Hematopoietic multipotent progenitor cell treated with erythropoietin and hydrocortisone succinate and interleukin-3 and kit ligand, for 4 days (in vitro differentiated cells): ENCODE data around the gene PALLD.

ENCODE experiments used
- DNase-seq: peaks from one replicate; pipeline ENCODE4 v3.0.0-alpha.2; 2015

PALLD gene

DNA sequence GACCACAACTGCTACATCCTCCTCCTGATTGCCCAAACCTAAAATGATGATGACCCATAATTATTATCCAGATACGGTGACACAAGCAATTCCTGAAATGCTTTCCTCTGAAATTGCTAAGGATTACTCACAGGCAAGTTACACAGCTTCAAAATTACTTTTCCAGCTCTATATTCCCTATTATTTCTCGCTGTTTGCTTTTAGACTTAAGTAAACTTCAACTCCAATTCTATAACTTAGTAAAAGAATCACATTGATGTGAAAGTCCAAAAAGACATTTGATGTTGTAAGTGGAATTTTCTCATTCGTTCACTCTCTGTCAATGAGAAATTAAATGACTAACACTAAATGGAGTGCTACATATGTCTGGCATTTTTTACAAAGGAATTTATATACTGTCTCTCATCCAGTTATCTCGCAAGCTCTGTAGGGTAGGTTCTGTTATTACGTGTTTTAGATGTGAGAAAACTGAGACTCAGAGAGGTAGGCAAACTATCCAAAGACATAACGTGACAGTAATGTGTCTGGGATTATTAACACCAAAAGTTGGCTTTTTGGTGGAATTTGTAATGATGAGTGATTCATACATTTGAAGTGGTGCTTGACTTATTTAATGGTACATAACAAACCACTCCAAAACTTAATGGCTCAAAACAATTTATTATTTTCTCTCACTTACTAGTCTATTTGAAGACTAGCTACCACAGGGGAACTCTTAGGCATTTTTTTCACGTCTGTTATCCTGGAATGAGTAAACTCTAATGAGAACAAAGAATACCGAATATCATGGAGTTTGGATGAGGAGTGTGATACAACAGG, 31.5 kb downstream of the PALLD start:
- no peak for DNase-seq

DNA sequence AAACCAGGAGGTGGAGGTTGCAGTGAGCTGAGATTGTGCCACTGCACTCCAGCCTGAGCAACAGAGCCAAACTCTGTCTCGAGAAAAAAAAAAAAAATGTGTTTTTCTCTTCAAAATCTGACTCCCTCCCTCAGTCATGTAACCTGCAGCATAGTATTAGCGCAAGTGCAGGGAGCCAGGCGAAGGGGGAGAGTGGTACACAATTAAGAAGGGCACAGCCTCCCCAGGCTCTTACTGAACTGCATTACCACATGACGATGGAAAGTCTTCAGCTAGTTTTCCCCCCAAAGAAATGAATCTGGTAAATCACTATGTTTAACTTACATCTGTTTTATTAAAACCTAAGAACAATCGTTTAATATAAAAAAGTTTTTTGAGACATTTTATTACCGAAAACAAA, 32.4 kb downstream of the PALLD start:
- DNase-seq: no peak

DNA sequence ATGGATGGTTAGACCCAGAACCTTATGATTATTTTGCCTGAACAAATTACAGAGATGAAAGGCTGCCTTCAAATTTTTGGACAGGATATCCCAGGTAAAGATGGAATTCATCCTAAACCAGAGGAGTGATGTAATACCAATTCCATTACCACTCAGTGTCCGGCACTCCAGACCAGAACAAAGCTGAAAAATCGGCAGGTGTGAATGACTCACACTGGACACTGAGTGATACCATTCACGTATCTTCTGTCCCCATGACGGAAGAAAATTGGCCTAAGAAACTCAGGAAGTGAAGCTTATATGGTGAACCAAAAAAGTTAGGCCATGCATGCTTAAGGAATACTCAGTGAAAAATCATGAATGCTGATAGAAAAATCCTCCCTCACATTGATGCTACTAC, 34.5 kb downstream of the PALLD start:
- no peak for DNase-seq

GRCh38 chr4:168534535-168534934, 37.7 kb downstream of the PALLD start:
- DNase-seq: no peak

- DNase-seq: no peak
Measured at GRCh38 chr4:168535689-168536088, 38.8 kb downstream of the PALLD start.

- no peak for DNase-seq
Measured at GRCh38 chr4:168536448-168536847, 39.6 kb downstream of the PALLD start.

- no peak for DNase-seq
Measured at GRCh38 chr4:168537086-168537485, 40.2 kb downstream of the PALLD start.

DNA sequence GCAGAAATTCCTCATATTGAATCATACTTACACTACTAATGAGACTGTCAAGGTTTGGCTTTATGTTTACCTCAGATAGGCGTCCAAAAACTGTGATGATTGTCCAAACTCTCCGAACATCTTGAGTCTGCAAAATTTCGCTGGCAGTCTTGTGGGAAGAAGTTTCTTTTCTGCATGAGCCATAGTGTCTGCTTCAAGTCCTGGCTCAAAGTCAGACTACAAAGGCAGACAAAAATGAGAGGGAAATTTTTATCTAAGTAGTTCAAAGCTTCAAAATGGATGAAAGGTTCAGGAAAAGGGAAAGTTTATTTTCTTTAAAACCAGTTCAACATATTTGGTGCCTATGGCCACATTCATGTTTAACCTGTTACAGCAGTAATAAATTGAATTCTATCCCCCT, 40.7 kb downstream of the PALLD start:
- no peak for DNase-seq

DNA sequence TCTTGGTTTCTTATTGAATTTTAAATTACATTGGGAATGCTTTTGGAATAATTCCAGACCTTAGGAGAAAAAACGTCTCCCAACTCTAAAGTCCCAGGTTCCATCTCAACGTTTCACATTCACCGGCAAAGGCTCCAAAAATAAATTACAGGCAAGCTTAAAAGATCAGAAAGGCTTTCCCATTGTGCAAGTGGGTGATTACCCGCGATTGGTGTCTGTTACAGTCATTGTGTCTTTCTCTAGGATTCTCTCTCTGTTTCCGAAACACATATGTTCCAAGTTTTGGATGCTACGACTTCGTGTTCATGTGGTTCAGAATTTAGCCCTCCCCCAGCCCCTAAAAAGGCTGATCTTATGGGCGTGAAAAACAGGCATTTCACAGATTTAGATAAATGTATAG, 41.8 kb downstream of the PALLD start:
- DNase-seq: no peak

GRCh38 chr4:168540086-168540485, 43.2 kb downstream of the PALLD start:
- DNase-seq: no peak

GRCh38 chr4:168540503-168541265, 43.8 kb downstream of the PALLD start:
- no peak for DNase-seq

DNA sequence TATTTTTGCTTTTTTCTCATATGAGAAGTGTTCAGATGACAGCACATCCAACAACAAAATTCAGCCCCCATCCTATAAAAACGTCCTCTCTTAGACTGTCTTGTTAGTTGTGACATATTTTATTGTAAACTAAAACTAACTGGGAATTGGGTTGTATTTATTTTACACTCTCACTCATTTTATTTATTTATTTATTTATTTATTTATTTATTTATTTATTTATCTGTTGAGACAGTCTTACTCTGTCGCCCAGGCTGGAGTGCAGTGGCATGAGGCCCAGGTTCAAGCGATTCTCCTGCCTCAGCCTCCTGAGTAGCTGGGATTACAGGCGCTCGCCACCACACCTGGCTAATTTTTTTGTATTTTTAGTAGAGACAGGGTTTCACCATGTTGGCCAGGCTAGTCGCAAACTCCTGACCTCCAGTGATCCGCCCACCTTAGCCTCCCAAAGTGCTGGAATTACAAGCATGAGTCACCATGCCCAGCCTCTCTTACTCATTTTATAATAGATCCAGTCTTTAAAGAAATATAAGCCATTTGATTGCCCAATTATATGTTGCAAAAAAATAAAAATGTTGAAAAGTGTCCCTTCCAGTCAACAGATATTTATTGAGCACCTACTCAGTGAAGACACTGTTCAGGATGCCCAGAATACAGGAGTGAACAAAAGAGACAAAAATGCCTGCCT, 44.6 kb downstream of the PALLD start:
- no peak for DNase-seq

DNA sequence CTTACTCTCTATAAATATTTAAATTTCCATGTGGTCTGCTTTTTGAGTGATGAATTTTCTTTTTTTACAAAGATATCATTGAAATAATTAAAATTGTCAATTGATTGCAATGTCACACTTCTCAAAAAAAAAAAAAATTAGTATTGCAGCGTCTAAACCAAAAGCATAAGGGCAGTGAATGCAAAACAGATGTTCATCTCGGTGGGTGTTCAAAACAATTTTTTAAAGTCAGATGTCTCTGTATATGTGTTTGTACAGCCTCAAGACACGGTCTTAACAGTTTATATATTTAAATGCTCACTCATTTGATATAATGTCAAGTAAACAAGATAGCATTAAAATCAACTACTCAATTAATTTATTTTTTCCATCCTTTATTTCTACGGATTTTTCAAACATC, 52.3 kb downstream of the PALLD start:
- no peak for DNase-seq

DNA sequence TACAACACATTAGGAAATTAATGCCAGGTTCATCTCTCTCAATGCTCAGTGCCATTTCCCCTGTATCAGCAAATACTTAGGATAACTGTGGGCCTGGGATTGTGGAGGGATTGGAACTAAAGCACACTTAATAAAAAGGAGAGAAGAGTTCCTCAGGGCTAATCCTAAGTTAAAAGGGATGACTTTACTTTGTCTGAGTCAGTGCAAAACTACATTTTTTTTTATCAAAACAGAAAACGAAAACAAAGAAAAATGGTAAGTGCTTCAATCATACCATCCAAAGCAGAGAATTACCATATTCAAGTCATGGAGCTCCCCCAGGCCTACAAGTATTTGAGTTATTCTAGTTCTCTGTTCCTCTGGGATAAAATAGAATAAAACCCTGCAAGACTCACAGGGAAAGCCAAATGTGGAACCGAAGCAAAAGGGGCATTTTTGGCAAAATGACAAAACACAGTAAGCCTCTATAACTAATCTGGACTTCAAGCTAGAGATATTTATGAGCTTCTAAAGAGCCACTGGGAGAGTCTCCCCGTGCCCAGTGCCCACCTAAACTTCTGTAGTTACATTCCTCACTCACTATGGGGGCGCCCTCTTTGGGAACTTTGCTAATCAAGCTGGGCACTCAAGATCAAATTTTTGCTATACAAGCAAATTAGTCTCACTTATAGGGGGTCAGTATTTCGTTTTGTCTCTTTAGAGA, 53.4 kb downstream of the PALLD start:
- no peak for DNase-seq

- no peak for DNase-seq
Measured at GRCh38 chr4:168551211-168551610, 54.4 kb downstream of the PALLD start.

- peak; percentile 54 for DNase-seq
Measured at GRCh38 chr4:168551945-168552695, 55.3 kb downstream of the PALLD start.

DNA sequence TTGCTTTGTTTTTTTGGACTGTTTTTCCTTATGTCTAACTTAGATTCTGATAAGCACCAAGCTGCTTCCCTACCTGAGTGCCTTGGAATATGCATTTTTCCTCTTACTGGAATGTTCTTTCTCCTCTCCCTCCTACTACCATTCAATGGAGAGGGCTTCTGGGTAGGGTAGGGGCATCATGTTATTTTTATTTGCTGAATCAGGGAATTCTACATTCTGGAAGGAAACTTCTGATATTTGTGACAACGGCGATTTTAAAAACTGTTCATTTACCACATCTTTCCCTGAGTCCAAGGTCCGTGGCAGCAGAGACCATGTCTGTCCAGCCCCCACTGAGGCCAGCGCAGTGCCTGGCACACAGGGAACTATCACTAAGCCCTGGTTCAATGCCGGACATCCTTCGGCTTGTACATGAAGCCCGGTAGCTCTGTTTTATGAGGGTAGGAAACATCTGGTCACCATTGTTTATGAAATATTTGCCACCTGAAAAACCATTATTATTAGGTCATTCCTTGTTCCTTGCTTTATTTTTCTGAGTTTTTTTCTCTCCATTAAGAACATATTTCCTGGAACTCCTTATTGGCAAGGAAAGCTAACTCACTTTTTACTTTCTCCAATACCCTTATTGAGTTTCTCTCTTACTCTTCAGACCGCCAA, 57.0 kb downstream of the PALLD start:
- DNase-seq: no peak

DNA sequence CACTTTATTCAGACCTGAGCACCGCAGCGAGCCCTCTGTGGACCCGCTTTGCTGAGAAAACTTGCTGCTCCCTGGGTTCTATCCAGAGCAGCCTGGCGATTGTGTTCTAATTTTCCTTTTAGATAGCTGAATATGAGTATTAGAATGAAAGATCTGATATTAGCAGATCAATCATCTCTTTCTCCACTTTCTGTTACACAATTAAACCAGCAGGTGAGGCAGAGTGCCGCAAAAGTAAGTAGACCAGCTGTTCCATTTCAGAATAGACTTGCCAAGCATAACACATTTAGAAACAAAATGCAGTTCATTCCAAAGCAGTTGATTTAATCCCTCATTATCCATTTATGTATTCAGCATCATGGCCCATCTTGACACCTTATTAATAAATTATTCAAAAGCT, 58.6 kb downstream of the PALLD start:
- DNase-seq: no peak

DNA sequence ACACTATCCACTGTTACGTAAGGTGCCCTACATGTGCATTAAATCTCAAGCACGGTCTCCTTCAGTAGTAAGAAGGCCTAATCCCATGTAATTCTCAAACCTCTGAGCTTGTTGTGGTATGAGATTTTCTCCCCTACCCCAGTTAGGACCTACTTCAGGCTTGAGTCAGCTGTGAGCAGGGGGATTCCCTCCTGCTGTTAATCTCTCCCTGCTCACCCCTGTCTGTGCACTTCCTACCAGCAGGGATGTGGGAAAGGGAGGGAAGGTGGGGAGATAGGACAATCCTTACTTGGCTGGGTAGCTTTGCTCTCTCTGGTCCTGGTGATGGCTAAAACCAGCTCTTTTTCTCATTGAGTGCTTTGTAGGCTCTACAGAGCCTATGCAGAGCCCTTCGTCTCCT, 60.8 kb downstream of the PALLD start:
- no peak for DNase-seq

GRCh38 chr4:168558599-168558998, 61.7 kb downstream of the PALLD start:
- no peak for DNase-seq
